GDM1 (cell line): Measurements from ENCODE around the gene FLT1.
A peak's percentile ranks its signal among the peaks of the same experiment; 100 is the strongest.

ENCODE experiments used
- DNase-seq: peaks from one replicate; lab custom pipeline; 2025; lab: John Stamatoyannopoulos, UW

Gene FLT1

GRCh38 chr13:28387740-28388501 lies 107.0 kb downstream of the FLT1 start:
- no peak for DNase-seq

- DNase-seq = no peak
Observed at GRCh38 chr13:28385362-28385761, 109.6 kb downstream of the FLT1 start.

GRCh38 chr13:28384789-28385188 lies 110.1 kb downstream of the FLT1 start:
- DNase-seq = no peak

- DNase-seq = no peak
Observed at GRCh38 chr13:28380319-28380718, 114.6 kb downstream of the FLT1 start.

GRCh38 chr13:28379371-28380083 lies 115.4 kb downstream of the FLT1 start:
- DNase-seq = no peak

GRCh38 chr13:28376604-28377003 lies 118.3 kb downstream of the FLT1 start:
- DNase-seq = no peak

GRCh38 chr13:28375250-28375930 lies 119.5 kb downstream of the FLT1 start:
- no peak for DNase-seq

- no peak for DNase-seq
Observed at GRCh38 chr13:28373810-28374209, 121.1 kb downstream of the FLT1 start.

GRCh38 chr13:28370448-28370847 lies 124.5 kb downstream of the FLT1 start:
- no peak for DNase-seq

GRCh38 chr13:28358708-28359107 lies 136.2 kb downstream of the FLT1 start:
- DNase-seq = no peak

- DNase-seq = no peak
Observed at GRCh38 chr13:28357911-28358433, 137.0 kb downstream of the FLT1 start.

GRCh38 chr13:28357247-28357825 lies 137.6 kb downstream of the FLT1 start:
- no peak for DNase-seq

GRCh38 chr13:28356561-28357021 lies 138.3 kb downstream of the FLT1 start:
- no peak for DNase-seq

- peak; percentile 20 for DNase-seq
Observed at GRCh38 chr13:28355822-28356371, 139.0 kb downstream of the FLT1 start.

GRCh38 chr13:28355046-28355821 lies 139.7 kb downstream of the FLT1 start:
- no peak for DNase-seq

GRCh38 chr13:28353679-28354078 lies 141.2 kb downstream of the FLT1 start:
- DNase-seq = no peak

GRCh38 chr13:28349907-28350654 lies 144.8 kb downstream of the FLT1 start:
- DNase-seq = no peak

- no peak for DNase-seq
Observed at GRCh38 chr13:28349371-28349770, 145.6 kb downstream of the FLT1 start.

- DNase-seq = no peak
Observed at GRCh38 chr13:28347456-28348371, 147.2 kb downstream of the FLT1 start.
